ENCODE measurements around the gene MRPL27.

DNA sequence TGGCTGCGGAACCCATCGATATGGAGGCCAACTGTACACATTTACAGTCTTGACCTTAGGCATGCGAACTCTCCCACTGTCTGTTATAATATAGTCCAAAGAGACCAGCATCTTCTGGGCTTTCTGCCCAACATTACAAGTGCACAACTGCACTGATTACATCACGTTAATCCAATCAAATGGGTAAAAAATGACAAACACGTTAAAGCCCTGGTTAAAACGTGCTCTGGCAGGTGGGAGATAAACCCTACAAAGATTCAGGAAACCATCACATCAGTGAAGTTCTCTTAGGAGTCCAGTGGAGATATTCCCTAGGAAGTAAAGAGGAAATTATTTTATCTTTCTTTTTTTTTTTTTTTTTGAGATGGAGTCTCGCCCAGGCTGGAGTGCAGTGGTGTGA lies 50.7 kb downstream of the MRPL27 start:
- TF ChIP-seq, protein P1, sequence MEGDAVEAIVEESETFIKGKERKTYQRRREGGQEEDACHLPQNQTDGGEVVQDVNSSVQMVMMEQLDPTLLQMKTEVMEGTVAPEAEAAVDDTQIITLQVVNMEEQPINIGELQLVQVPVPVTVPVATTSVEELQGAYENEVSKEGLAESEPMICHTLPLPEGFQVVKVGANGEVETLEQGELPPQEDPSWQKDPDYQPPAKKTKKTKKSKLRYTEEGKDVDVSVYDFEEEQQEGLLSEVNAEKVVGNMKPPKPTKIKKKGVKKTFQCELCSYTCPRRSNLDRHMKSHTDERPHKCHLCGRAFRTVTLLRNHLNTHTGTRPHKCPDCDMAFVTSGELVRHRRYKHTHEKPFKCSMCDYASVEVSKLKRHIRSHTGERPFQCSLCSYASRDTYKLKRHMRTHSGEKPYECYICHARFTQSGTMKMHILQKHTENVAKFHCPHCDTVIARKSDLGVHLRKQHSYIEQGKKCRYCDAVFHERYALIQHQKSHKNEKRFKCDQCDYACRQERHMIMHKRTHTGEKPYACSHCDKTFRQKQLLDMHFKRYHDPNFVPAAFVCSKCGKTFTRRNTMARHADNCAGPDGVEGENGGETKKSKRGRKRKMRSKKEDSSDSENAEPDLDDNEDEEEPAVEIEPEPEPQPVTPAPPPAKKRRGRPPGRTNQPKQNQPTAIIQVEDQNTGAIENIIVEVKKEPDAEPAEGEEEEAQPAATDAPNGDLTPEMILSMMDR (IDR thresholded peaks at IDR 0.05): no peak
- TF ChIP-seq POLR2A (IDR thresholded peaks at IDR 0.05): no peak
